ENCODE measurements around the gene UTP14C.

UTP14C gene

GRCh38 chr13:52012512-52012836, 12.0 kb upstream of the UTP14C start:
- no peak for TF ChIP-seq CTCF (IDR thresholded peaks at IDR 0.05; ENCODE audit: insufficient read depth, low read depth, low read length, missing control alignments)
- H3K4me3 ChIP-seq (ENCODE audit: low read length) = peak overlapping the region; percentile 99
- no peak for DNase-seq (ENCODE audit: low read depth)

GRCh38 chr13:52016296-52016695, 8.2 kb upstream of the UTP14C start:
- DNase-seq (ENCODE audit: low read depth) = no peak
- no peak for TF ChIP-seq CTCF (IDR thresholded peaks at IDR 0.05; ENCODE audit: insufficient read depth, low read depth, low read length, missing control alignments)
- H3K4me3 ChIP-seq (ENCODE audit: low read length) = no peak overlapping the region

GRCh38 chr13:52020191-52020590, 4.3 kb upstream of the UTP14C start:
- TF ChIP-seq CTCF (IDR thresholded peaks at IDR 0.05; ENCODE audit: insufficient read depth, low read depth, low read length, missing control alignments) = no peak
- no peak for DNase-seq (ENCODE audit: low read depth)
- no peak overlapping the region for H3K4me3 ChIP-seq (ENCODE audit: low read length)

GRCh38 chr13:52022356-52022755, 2.1 kb upstream of the UTP14C start:
- TF ChIP-seq CTCF (IDR thresholded peaks at IDR 0.05; ENCODE audit: insufficient read depth, low read depth, low read length, missing control alignments) = no peak
- H3K4me3 ChIP-seq (ENCODE audit: low read length) = no peak overlapping the region
- DNase-seq (ENCODE audit: low read depth) = no peak

GRCh38 chr13:52025475-52026245, 1.2 kb downstream of the UTP14C start:
- DNase-seq (ENCODE audit: low read depth) = no peak
- H3K4me3 ChIP-seq (ENCODE audit: low read length) = no peak overlapping the region
- TF ChIP-seq CTCF (IDR thresholded peaks at IDR 0.05; ENCODE audit: insufficient read depth, low read depth, low read length, missing control alignments) = no peak

GRCh38 chr13:52026246-52026626, 1.7 kb downstream of the UTP14C start:
- H3K4me3 ChIP-seq (ENCODE audit: low read length) = no peak overlapping the region
- no peak for TF ChIP-seq CTCF (IDR thresholded peaks at IDR 0.05; ENCODE audit: insufficient read depth, low read depth, low read length, missing control alignments)
- no peak for DNase-seq (ENCODE audit: low read depth)

GRCh38 chr13:52027832-52028231, 3.3 kb downstream of the UTP14C start:
- no peak overlapping the region for H3K4me3 ChIP-seq (ENCODE audit: low read length)
- DNase-seq (ENCODE audit: low read depth) = no peak
- no peak for TF ChIP-seq CTCF (IDR thresholded peaks at IDR 0.05; ENCODE audit: insufficient read depth, low read depth, low read length, missing control alignments)
